GM12865 (cell line): ENCODE data around the gene APP.

Experiments
- DNase-seq: peaks from one replicate; pipeline ENCODE4 v3.0.0; 2010; ENCODE audit warnings: low read depth
- H3K4me3 ChIP-seq: 2 replicates; pipeline ENCODE4 v1.5.1; 2011; ENCODE audit warnings: mild to moderate bottlenecking, low read depth, low read length, control low read depth
- TF ChIP-seq, protein P1 (sequence below): IDR thresholded peaks from 2 replicates; pipeline ENCODE4 v1.5.1; 2011; ENCODE audit warnings: low read length, control low read depth, low read depth, inconsistent platforms; ENCODE audit not compliant: insufficient read depth; ENCODE audit errors: missing control alignments

The APP gene

DNA sequence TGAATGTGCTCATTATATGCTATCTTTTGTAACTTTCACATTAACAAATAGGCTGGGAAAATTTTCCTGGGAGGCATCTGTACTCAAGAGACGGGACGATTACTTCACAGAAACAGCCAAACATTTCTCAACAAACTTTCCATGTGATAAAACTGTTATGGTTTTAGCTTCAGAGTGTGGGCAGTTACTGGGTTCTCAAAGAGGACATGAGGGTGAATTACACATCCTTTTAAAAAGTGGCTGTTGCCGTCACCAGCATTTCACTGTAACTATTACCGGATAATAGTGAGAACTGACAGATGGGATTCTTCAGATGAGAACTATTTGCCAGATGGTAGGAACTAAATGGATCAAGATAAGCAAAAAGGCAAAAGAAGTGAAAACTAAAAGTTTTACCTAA lies 109.1 kb downstream of the APP start:
- DNase-seq, result no peak
- no peak overlapping the region for H3K4me3 ChIP-seq
- TF ChIP-seq, protein P1, sequence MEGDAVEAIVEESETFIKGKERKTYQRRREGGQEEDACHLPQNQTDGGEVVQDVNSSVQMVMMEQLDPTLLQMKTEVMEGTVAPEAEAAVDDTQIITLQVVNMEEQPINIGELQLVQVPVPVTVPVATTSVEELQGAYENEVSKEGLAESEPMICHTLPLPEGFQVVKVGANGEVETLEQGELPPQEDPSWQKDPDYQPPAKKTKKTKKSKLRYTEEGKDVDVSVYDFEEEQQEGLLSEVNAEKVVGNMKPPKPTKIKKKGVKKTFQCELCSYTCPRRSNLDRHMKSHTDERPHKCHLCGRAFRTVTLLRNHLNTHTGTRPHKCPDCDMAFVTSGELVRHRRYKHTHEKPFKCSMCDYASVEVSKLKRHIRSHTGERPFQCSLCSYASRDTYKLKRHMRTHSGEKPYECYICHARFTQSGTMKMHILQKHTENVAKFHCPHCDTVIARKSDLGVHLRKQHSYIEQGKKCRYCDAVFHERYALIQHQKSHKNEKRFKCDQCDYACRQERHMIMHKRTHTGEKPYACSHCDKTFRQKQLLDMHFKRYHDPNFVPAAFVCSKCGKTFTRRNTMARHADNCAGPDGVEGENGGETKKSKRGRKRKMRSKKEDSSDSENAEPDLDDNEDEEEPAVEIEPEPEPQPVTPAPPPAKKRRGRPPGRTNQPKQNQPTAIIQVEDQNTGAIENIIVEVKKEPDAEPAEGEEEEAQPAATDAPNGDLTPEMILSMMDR, result no peak

GRCh38 chr21:26060335-26061115 lies 110.0 kb downstream of the APP start:
- no peak overlapping the region for H3K4me3 ChIP-seq
- no peak for DNase-seq
- TF ChIP-seq, protein P1, result no peak

DNA sequence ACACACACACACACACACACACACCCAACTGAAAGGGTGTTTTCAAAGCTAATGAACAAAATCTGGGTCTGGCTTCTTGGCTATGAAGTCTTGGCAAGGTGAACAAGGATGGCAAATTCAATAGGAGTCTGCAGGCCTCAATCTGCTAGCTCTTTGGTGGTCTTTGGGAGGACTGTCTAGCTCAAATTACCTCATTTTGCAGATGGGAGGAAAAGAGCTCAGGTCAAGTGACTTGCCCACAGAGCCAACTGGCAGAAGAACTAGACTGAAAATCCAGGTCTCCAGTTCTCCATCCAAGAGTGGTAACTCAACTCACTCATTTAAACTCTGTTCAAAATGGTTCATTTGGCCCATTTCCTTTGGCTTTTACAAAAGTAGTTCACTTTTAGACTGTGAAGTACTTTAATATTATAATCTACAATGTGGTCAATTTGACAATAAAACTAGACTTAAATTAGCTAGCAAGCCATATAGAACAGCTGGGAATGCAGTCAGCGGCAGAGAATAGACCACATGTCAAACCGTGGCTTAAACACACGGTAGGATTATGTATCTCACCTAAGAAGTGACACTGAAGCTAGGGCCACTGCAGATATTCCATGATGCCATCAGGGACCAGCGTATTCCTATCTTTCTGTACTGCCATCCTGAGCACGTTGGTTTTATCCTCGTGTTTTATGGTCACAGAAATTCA lies 112.9 kb downstream of the APP start:
- no peak for DNase-seq
- no peak overlapping the region for H3K4me3 ChIP-seq
- TF ChIP-seq, protein P1, result no peak

GRCh38 chr21:26055841-26056264 lies 114.7 kb downstream of the APP start:
- TF ChIP-seq, protein P1, result no peak
- no peak for DNase-seq
- H3K4me3 ChIP-seq, result no peak overlapping the region

DNA sequence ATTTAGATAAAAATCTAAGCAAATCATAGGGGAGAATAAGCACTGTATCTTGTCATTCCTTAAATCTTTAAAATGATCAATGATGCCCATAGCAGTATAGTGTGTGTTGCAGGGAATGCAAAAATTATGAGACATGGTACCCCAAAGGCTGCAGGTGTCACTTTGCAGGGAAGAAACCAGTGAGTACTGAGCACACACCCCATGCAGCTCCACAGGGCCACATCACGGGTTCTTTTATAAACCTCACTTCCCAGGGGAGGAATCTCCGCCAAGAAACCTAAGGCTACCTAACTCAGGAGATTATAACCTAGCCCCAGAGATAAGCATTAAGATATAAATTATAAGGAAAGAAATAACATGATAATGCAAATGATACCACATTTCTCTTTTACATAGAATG lies 115.6 kb downstream of the APP start:
- TF ChIP-seq, protein P1, result no peak
- DNase-seq, result no peak
- H3K4me3 ChIP-seq, result no peak overlapping the region

DNA sequence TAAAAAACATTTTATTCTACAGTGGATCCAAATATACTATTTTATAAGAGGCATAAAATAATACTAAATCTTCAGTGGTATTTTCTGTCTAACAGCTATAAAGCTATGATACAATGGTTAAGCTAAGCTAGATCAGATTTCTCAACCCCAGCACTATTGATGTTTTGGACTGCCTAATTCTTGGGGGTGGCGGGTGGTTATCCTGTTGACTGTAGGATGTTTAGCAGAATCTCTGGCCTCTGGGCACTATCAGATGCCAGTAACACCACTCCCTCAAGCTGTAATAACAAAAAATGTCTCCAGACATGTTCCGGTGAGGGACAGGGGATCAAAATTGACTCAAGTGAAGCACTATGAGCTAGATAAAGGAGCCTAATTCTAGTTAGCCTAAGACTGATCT lies 118.5 kb downstream of the APP start:
- TF ChIP-seq, protein P1, result no peak
- H3K4me3 ChIP-seq, result no peak overlapping the region
- DNase-seq, result no peak
